ENCODE measurements around the gene HIPK1.

- TF ChIP-seq, protein P1, sequence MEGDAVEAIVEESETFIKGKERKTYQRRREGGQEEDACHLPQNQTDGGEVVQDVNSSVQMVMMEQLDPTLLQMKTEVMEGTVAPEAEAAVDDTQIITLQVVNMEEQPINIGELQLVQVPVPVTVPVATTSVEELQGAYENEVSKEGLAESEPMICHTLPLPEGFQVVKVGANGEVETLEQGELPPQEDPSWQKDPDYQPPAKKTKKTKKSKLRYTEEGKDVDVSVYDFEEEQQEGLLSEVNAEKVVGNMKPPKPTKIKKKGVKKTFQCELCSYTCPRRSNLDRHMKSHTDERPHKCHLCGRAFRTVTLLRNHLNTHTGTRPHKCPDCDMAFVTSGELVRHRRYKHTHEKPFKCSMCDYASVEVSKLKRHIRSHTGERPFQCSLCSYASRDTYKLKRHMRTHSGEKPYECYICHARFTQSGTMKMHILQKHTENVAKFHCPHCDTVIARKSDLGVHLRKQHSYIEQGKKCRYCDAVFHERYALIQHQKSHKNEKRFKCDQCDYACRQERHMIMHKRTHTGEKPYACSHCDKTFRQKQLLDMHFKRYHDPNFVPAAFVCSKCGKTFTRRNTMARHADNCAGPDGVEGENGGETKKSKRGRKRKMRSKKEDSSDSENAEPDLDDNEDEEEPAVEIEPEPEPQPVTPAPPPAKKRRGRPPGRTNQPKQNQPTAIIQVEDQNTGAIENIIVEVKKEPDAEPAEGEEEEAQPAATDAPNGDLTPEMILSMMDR (IDR thresholded peaks at IDR 0.05) = no peak
- no peak for TF ChIP-seq POLR2A (IDR thresholded peaks at IDR 0.05)
Measured at GRCh38 chr1:113930499-113931161, 1.5 kb downstream of the HIPK1 start.

All from suprapubic skin (tissue), 3 donors.